ENCODE data around the gene ANKS1A. TPM values are rescaled to one million over a fixed set of nuclear protein-coding genes. Genes with fewer than 3 reads are reported as not detected.

The ANKS1A gene
- total and polyA plus RNA-seq, 10 donors = 5.1 to 68.9 (median 45.6) TPM

DNA sequence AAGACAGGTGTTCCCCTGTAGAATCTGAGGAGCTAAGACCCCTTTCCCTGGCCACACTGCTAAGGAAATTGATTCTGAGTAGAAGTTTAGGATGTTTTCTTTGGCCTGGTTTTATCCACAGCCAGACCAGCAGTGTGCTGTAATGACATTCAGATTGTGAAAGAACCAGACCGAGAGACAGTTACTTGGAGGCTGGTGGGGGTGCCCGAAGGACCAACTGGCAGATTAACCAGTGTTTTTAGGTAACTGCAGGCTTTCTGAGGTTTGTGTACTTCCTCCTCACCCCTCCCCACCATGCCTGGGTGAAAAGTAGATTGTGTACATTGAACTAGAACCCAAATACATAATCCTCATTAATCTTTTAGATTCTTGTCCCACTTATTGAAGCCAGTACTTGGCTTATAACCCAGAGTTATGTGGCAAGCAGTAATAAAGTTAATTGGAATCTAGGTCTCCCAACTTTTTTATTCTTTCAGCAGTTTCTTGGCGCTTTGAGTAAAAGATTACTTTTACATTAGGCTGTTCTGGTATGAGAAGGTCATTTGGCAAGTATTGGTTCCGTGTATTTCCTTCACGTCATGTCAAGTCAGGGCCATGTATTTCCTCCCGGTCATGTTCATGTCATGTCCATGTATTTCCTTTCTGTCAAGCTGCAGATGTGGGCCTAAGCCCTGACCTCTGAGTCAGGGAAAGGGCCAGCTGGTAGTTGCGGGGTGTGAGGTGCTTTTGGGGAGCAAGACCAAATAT lies 158.4 kb downstream of the ANKS1A start:
- peaks cover 43 to 99% (median 82%) of the 10 kb centered on the region in 6 donors for H3K4me1 ChIP-seq
- WGBS, 5 donors = 31 to 43% (median 35%) methylated on average over 7 of the region's 7 CpGs
- intact Hi-C loops (cut with DNase I; ENCODE audit: low total_unique reads) = no loop called here
- H3K9me3 ChIP-seq = no peaks in the 10 kb centered on the region
- H3K36me3 ChIP-seq = peaks cover 0 to 43% (median 2%) of the 10 kb centered on the region in 6 donors
- H3K27ac ChIP-seq = peak overlapping the region; percentile 43 to 89 (median 78)
- DNase-seq = no peak
- no peak overlapping the region for H3K4me3 ChIP-seq
- peak in 1 of 3 donors; percentile 79 for TF ChIP-seq POLR2AphosphoS5 (IDR thresholded peaks at IDR 0.05)
- TF ChIP-seq, protein P1, sequence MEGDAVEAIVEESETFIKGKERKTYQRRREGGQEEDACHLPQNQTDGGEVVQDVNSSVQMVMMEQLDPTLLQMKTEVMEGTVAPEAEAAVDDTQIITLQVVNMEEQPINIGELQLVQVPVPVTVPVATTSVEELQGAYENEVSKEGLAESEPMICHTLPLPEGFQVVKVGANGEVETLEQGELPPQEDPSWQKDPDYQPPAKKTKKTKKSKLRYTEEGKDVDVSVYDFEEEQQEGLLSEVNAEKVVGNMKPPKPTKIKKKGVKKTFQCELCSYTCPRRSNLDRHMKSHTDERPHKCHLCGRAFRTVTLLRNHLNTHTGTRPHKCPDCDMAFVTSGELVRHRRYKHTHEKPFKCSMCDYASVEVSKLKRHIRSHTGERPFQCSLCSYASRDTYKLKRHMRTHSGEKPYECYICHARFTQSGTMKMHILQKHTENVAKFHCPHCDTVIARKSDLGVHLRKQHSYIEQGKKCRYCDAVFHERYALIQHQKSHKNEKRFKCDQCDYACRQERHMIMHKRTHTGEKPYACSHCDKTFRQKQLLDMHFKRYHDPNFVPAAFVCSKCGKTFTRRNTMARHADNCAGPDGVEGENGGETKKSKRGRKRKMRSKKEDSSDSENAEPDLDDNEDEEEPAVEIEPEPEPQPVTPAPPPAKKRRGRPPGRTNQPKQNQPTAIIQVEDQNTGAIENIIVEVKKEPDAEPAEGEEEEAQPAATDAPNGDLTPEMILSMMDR (IDR thresholded peaks at IDR 0.05 in 8 of 11, conservative IDR thresholded peaks at IDR 0.05 in 3 of 11) = no peak
- H3K27me3 ChIP-seq (replicated peaks in 1 of 7) = no peaks in the 10 kb centered on the region

DNA sequence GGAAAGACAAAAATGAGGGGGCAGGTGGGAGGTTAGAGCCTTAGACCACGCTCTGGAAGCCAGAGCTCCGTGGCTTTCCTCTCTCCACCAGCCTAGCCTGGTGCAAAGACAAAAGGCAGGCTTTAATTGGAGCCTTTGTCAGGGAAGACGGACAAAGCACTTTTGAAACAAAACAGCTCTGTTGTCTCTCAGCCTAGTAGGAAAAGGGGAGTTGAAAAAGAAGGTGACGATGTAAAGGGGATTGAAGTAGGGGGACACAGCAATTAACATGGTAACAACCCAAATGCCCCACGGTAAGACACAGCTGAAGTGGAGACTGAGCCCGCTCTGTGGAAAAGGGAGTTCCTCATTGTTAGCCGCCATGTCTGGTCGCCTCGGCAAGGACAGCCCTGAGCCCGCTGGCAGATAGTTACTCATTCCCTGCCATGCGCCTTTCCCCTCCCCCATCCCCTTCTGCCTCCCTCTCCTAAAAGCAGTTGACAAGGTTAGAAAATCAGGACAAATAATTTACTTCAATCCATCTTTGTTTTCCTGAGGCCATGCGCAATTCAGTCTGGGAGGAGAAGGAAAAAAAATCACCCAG lies 159.1 kb downstream of the ANKS1A start:
- Histone ChIP-seq H3K4me1 (peaks cover 46 to 99% (median 85%) of the 10 kb centered on the region in 6 donors), H3K27ac (peak overlapping the region; percentile 43 to 89 (median 78)), H3K9me3 (no peaks in the 10 kb centered on the region), H3K27me3 (replicated peaks in 1 of 7) (no peaks in the 10 kb centered on the region), H3K4me3 (peak overlapping the region in 2 of 8 donors; percentile 24 to 47), H3K36me3 (peaks cover 0 to 43% (median 2%) of the 10 kb centered on the region in 6 donors)
- WGBS, 5 donors = 45 to 51% (median 46%) methylated on average over 12 of the region's 12 CpGs
- intact Hi-C loops (cut with DNase I; ENCODE audit: low total_unique reads) = no loop called here
- TF ChIP-seq POLR2A (IDR thresholded peaks at IDR 0.05) = no peak
- TF ChIP-seq POLR2AphosphoS5 (IDR thresholded peaks at IDR 0.05) = peak in 1 of 3 donors; percentile 11
- TF ChIP-seq, protein P1 (IDR thresholded peaks at IDR 0.05 in 8 of 11, conservative IDR thresholded peaks at IDR 0.05 in 3 of 11) = no peak
- DNase-seq = no peak

DNA sequence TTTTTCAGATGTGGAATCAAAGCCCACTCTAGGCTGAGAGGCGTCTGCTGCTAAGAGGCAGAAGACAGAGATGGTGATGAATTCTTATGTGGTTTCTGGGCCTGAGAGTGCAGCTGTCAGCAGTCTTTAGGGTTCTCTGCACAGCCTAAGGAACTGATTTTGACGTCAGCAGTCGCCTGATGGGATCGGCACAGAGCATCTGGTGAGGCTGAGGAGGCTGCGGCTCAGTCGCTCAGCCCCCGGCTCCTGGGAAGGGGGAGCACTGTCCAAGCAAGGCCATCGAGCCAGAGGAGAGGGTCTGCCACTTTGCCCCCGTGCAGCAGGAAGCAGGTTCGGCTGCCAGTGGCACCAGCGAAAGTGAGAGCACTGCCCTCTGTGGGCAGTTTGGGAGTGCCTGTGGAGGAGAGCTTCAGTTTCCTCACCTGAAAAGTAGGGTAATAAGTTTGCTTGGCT lies 159.6 kb downstream of the ANKS1A start:
- intact Hi-C loops (cut with DNase I; ENCODE audit: low total_unique reads) = no loop called here
- H3K27me3 ChIP-seq (replicated peaks in 1 of 7) = no peaks in the 10 kb centered on the region
- TF ChIP-seq POLR2AphosphoS5 (IDR thresholded peaks at IDR 0.05) (peak; percentile 60 to 72 (median 71)), POLR2A (IDR thresholded peaks at IDR 0.05) (no peak)
- TF ChIP-seq, protein P1 (IDR thresholded peaks at IDR 0.05 in 8 of 11, conservative IDR thresholded peaks at IDR 0.05 in 3 of 11) = peak in 7 of 11 experiments; percentile 7 to 46 (median 25)
- peaks cover 0 to 46% (median 3%) of the 10 kb centered on the region in 6 donors for H3K36me3 ChIP-seq
- peak overlapping the region; percentile 43 to 89 (median 78) for H3K27ac ChIP-seq
- peaks cover 46 to 99% (median 82%) of the 10 kb centered on the region in 6 donors for H3K4me1 ChIP-seq
- no peaks in the 10 kb centered on the region for H3K9me3 ChIP-seq
- DNase-seq = no peak
- H3K4me3 ChIP-seq = peak overlapping the region in 3 of 8 donors; percentile 10 to 47 (median 24)
- WGBS, 5 donors = 16 to 26% (median 22%) methylated on average over 11 of the region's 11 CpGs
